Left ventricle myocardium inferior (tissue), 1 donor: ENCODE measurements around the gene EFNB1. TPM values are rescaled to one million over a fixed set of nuclear protein-coding genes. Genes with fewer than 3 reads are reported as not detected.
A peak's percentile ranks its signal among the peaks of the same experiment; 100 is the strongest.

Experiments
- DNase-seq: peaks from one replicate; pipeline ENCODE4 v3.0.0-alpha.2; 2020
- H3K27ac ChIP-seq: fragments of 200-600 bp; replicated peaks from 2 replicates; pipeline ENCODE4 v1.8.0; 2021
- H3K27me3 ChIP-seq: fragments of 200-600 bp; 2 replicates; pipeline ENCODE4 v1.8.0; 2021; ENCODE audit warnings: low read depth
- H3K36me3 ChIP-seq: fragments of 200-600 bp; 2 replicates; pipeline ENCODE4 v1.8.0; 2021
- H3K4me1 ChIP-seq: fragments of 200-600 bp; 2 replicates; pipeline ENCODE4 v1.8.0; 2021
- H3K4me3 ChIP-seq: fragments of 200-600 bp; 2 replicates; pipeline ENCODE4 v1.8.0; 2021; ENCODE audit warnings: mild to moderate bottlenecking, moderate library complexity
- H3K9me3 ChIP-seq: fragments of 200-600 bp; replicated peaks from 2 replicates; pipeline ENCODE4 v1.8.0; 2021
- CTCF ChIP-seq: fragments of 200-600 bp; IDR thresholded peaks from 2 replicates; pipeline ENCODE4 v1.8.0; 2021; ENCODE audit warnings: antibody characterized with exemption, mild to moderate bottlenecking, borderline replicate concordance
- intact Hi-C: fragments of 100-400 bp; cut with micrococcal nuclease; formaldehyde crosslinking; loops from one replicate; pipeline ENCODE4 v1.11.0; 2022
- total RNA-seq: library from RNA; stranded (reverse); fragmentation: NEBNext Ultra II Directional; extraction: Animal tissue kit (Norgen Biotek cat#: 25700); gene quantifications from one replicate; pipeline ENCODE4 v1.2.1, GENCODE V29; 2021
- donor health status: DM: no; HTN: yes; CAD: no; lungs with severe emphysema.

EFNB1 gene
- total RNA-seq, 1 donor from 2014 or later, result 14.7 TPM

DNA sequence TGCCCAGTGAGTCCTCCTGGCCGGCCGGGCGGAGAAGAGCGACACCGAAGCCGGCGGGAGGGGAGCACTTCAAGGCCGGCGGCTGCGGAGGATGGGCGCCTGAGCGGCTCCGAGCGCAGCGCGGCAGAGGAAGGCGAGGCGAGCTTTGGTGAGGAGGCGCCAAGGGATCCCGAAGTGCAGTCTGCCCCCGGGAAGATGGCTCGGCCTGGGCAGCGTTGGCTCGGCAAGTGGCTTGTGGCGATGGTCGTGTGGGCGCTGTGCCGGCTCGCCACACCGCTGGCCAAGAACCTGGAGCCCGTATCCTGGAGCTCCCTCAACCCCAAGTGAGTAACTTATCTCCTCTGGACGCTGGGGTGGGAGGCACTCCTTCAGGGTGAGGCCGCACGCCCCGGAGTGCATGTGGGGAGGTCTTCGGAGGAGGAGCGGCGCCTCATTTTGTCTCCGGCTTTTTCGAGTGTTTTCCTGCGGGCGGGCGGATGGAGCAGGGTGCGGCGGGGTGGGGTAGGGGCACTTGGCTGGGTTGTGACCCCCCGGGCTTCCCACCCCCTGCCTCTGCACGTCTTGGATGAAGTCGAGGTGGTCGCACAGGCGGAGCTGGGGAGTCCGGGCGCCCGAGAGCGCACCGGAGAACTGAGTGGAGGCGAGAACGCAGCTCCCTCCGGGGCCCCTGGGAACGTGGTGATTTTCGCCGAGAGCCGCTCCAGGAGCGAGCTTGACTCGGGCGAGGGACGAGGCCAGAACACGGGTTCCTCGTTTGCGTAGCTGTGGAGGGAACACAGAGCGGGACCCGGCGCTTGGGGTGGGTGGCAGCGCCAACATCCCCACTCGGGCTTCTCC, 979 bp downstream of the EFNB1 start:
- no peak for TF ChIP-seq CTCF
- H3K9me3 ChIP-seq, result no peaks in the 10 kb centered on the region
- peak; percentile 26 for DNase-seq
- H3K27me3 ChIP-seq, result no peaks in the 10 kb centered on the region
- peaks cover 51% of the 10 kb centered on the region for H3K4me1 ChIP-seq
- intact Hi-C loops, result loop anchor here (5.0 kb wide), 1 partner anchor 233 kb away; no protein-coding TSS in a partner anchor
- H3K27ac ChIP-seq, result peak overlapping the region; percentile 89
- H3K4me3 ChIP-seq, result peak overlapping the region; percentile 88
- no peaks in the 10 kb centered on the region for H3K36me3 ChIP-seq

DNA sequence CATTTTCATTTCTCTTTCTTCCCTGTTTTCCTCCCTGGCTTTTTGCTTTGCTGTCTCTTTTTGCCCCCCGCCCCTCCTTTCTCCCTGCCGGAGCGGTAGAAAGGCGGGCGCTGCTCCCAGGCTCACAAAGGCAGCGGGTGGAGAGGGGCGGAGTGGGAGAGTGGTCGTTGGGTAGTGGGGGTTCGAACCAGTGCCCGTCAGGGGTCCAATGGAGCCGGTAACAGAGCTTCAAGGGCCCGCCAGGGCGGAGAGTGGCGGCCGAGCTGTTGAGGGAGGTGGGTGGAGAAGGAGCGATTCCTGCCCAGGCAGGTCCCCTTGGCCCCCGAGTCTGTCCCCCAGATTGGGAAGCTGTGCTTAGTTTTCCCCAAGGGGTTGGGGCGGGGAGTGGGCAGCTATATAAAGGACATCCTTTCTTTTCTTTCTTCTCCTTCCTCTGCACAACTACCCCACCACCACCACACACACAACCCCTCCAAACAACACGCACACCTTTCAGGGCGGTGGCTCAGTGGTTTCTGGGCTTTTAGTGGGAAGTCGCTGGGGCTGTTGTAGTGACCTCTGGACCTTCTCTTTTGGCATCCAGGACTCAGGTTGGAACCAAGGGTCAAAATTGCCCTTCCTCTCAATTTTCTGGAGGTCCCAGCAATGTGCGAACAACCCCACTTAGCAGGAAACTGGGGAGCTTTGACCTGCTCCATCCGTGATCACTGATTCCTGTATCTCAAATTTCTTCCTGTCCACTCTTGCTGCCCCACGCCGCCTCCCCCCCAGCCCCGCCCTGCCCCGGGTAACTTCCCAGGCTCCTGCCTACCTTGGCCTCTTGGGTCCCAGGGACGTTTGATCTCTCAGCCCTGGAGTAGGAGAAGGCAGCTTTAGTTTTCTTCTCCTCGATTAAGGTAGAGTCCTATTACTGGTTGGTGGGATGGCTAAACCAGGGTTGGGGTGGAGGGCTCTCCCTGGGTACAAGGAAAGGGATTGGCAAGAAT, 1.9 kb downstream of the EFNB1 start:
- Histone ChIP-seq H3K36me3 (no peaks in the 10 kb centered on the region), H3K27me3 (no peaks in the 10 kb centered on the region), H3K9me3 (no peaks in the 10 kb centered on the region), H3K4me3 (peak overlapping the region; percentile 88), H3K4me1 (peaks cover 52% of the 10 kb centered on the region), H3K27ac (peak overlapping the region; percentile 89)
- intact Hi-C loops, result no loop called here
- no peak for DNase-seq
- no peak for TF ChIP-seq CTCF

DNA sequence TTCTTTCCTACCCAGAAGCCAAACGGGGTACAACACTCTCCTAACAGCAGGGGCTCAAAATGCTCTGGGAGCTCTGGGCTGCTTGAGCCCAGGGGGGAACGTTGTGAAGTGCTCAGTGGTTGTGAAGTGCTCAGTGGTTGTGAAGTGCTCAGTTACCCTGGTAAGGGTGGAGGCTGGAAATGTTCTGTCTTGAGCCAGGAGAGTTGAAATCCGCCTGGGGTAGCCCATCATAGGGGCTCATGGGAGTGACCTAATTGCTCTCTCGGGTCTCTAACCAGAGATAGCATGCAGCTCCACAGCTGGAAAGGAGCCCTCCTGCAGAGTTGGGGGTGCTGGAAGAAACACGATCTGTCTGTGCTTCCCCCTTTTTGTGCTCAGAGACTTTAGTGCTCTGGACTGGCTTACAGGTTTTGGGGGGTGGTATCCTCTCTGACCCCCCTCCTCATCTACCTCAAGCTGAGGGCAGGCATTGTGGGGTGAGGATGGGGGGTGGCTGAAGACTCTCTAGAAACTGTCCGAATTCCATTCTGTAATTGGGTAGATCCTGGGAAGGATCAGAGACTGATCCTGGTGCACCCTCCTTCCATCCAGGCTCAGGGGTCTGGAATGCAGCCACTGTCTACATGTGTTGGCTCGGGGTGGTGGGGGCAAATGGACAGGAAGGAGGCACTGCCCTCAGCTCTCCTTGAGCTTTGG, 2.7 kb downstream of the EFNB1 start:
- intact Hi-C loops, result no loop called here
- Histone ChIP-seq H3K27me3 (no peaks in the 10 kb centered on the region), H3K9me3 (no peaks in the 10 kb centered on the region), H3K27ac (peak overlapping the region; percentile 89), H3K4me3 (peak overlapping the region; percentile 88), H3K4me1 (peaks cover 52% of the 10 kb centered on the region), H3K36me3 (no peaks in the 10 kb centered on the region)
- no peak for DNase-seq
- TF ChIP-seq CTCF, result no peak

DNA sequence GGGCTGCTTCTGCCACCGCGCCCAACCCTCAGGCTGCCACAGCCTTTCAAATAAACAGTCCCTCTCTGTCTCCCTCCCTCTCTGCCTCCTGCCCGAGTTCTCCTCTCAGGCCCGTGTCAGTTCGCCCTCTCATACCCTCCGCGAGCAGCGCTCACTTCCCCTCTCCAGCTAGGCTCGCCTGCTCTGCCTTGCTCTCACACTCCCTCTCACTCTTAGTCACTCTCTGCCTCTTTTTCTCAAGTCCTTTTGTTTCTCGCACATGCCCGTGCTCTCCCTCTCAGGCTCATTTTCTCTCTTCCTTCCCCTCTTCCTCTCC, 3.2 kb downstream of the EFNB1 start:
- Histone ChIP-seq H3K4me1 (peaks cover 53% of the 10 kb centered on the region), H3K27me3 (no peaks in the 10 kb centered on the region), H3K36me3 (no peaks in the 10 kb centered on the region), H3K4me3 (peak overlapping the region; percentile 88), H3K27ac (peak overlapping the region; percentile 89), H3K9me3 (no peaks in the 10 kb centered on the region)
- intact Hi-C loops, result no loop called here
- TF ChIP-seq CTCF, result no peak
- DNase-seq, result peak; percentile 30
